HUES6 (cell line): ENCODE data around the gene ABCG5.

ENCODE experiments used
- H3K27ac ChIP-seq: 2 replicates; pipeline ENCODE4 v1.7.0; 2013; ENCODE audit warnings: low read depth, mild to moderate bottlenecking, low read length, inconsistent platforms
- H3K27me3 ChIP-seq: 2 replicates; pipeline ENCODE4 v1.6.1; 2013; ENCODE audit warnings: low read length; ENCODE audit not compliant: control insufficient read depth, insufficient read depth
- H3K36me3 ChIP-seq: 2 replicates; pipeline ENCODE4 v1.6.1; 2013; ENCODE audit warnings: low read length; ENCODE audit not compliant: control insufficient read depth, insufficient read depth
- H3K4me1 ChIP-seq: 2 replicates; pipeline ENCODE4 v1.6.1; 2013; ENCODE audit warnings: low read length; ENCODE audit not compliant: control insufficient read depth, insufficient read depth
- H3K4me3 ChIP-seq: 2 replicates; pipeline ENCODE4 v1.5.1; 2013; ENCODE audit warnings: low read depth, low read length
- H3K9ac ChIP-seq: one replicate; pipeline ENCODE4 v1.6.1; 2013; ENCODE audit warnings: mild to moderate bottlenecking, low read length
- H3K9me3 ChIP-seq: 2 replicates; pipeline ENCODE4 v1.6.1; 2013; ENCODE audit warnings: low read depth, low read length; ENCODE audit not compliant: control insufficient read depth, insufficient read depth

Gene ABCG5

DNA sequence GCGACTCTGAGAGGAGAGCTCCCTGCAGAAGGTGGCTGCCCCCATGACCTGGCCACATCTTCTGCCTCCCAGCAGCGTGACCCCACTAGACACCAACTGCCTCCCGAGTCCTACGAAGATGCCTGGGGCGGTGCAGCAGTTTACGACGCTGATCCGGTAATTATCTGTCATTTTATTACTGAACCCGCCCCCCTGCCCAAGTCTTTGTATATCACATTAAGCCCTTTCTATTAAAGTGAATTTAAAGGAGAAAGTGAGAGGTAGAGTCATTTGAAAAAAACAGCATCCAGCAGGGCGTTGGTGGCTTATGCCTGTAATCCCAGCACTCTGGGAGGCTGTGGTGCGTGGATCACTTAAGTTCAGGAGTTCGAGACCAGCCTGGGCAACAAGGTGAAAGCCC, 33.5 kb upstream of the ABCG5 start:
- Histone ChIP-seq H3K4me1 (no peaks in the 10 kb centered on the region), H3K36me3 (no peaks in the 10 kb centered on the region), H3K9me3 (no peaks in the 10 kb centered on the region), H3K27ac (no peak overlapping the region), H3K4me3 (no peak overlapping the region), H3K9ac (no peak overlapping the region), H3K27me3 (peaks cover 16% of the 10 kb centered on the region)

DNA sequence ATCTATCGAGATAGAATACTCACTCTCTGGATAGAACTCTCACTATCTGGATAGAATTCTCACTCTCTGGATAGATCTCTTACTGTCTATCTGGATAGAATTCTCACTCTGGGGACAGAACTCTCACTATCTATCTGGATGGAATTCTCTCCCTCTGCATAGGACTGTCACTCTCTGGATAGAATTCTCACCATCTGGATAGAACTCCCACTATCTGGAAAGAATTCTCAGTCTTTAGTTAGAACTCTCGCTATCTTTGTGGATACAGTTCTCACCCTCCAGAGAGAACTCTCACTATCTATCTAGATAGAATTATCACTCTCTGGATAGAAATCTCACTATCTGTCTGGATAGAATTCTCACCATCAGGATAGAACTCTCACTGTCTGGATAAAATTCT, 16.7 kb upstream of the ABCG5 start:
- H3K4me1 ChIP-seq: no peaks in the 10 kb centered on the region
- H3K27ac ChIP-seq: no peak overlapping the region
- no peak overlapping the region for H3K9ac ChIP-seq
- H3K4me3 ChIP-seq: no peak overlapping the region
- H3K36me3 ChIP-seq: no peaks in the 10 kb centered on the region
- H3K27me3 ChIP-seq: peaks cover 36% of the 10 kb centered on the region
- H3K9me3 ChIP-seq: no peaks in the 10 kb centered on the region

DNA sequence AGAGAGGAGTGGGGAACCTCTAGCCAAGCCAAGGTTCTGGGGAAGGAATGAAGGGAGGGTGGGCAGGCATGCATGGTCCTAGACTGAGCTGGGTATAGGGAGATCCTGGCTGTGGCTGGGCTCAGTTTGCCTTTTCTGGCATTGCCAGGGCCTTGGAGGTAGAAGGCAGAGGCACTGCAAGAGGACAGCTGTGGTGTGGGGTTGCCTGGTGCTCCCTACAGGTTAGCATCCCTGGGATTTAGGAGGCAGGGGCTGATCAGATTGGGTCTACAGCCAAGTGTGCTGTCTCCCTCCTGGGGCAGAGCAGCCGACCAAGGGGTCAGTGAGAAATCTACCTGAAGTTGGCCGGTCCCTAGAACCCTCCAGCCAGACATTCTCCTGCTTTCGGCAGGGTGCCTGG, 16.0 kb upstream of the ABCG5 start:
- no peak overlapping the region for H3K4me3 ChIP-seq
- H3K27ac ChIP-seq: no peak overlapping the region
- no peaks in the 10 kb centered on the region for H3K36me3 ChIP-seq
- no peaks in the 10 kb centered on the region for H3K4me1 ChIP-seq
- H3K9ac ChIP-seq: no peak overlapping the region
- peaks cover 33% of the 10 kb centered on the region for H3K27me3 ChIP-seq
- no peaks in the 10 kb centered on the region for H3K9me3 ChIP-seq

DNA sequence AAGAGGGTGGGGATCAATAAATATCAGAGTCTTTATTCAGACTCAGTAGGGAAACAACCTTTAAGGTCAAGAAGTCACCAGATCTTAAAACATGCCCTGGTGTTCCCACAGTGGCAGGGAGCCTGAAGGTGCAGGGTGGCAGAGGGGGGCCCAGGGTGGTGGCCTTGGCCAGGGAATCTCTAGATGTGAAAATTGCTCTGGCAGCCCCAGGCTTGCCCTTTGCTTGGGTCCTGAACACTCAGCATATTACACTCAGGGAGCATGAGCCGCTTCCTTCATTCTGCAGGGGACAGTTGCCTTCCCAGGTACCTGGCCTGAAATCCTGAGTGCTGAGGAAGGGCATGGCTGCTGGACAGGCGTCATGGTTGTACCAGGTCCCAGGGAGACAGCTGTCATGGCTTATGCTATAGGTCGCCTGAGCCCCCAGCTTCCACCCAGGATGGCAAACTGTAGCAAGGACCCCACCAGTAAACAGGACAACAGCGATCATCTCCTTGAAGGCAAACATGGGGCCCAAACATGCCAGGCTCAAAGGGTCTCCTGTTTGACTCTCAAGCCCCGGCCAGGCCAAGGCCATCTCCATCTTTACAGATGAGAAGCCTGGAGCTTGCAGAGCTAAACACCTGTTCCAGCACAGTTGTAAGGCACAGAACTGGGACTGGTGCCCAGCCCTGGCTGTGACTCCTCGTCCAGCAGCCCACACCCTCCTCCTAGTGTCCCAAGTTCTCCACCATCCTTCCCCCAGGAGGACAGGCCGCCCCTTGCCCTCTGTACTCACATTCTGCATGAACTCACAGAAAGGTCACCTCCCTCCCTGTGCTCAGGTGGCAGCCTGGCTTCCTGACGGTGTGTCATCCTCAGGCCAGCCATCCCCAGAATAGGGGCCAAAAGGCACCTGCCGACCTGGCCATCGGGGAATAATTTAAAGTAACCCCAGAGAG, 14.8 kb upstream of the ABCG5 start:
- Histone ChIP-seq H3K4me1 (no peaks in the 10 kb centered on the region), H3K27me3 (peaks cover 23% of the 10 kb centered on the region), H3K36me3 (no peaks in the 10 kb centered on the region), H3K9me3 (no peaks in the 10 kb centered on the region), H3K9ac (no peak overlapping the region), H3K4me3 (no peak overlapping the region), H3K27ac (no peak overlapping the region)

DNA sequence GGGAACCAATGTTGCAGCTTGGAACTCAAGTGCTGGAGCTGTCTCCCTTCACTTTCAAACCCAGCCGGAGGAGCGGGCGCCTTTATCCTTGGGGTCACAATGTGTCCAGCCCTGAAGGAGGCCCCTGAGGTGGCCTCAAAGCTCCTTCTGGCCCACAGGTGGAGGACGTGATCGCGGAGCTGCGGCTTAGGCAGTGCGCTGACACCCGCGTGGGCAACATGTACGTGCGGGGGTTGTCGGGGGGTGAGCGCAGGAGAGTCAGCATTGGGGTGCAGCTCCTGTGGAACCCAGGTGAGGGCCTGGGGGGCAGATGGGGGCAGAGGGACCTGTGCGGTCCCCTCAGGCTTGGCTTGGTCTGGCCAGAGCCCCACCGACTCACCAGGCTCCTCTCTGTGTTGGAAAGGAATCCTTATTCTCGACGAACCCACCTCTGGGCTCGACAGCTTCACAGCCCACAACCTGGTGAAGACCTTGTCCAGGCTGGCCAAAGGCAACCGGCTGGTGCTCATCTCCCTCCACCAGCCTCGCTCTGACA, 13.6 kb upstream of the ABCG5 start:
- Histone ChIP-seq H3K27me3 (peaks cover 12% of the 10 kb centered on the region; the same call in 1 of the 2 replicates), H3K9ac (no peak overlapping the region), H3K36me3 (no peaks in the 10 kb centered on the region), H3K9me3 (no peaks in the 10 kb centered on the region), H3K4me3 (no peak overlapping the region), H3K27ac (no peak overlapping the region), H3K4me1 (no peaks in the 10 kb centered on the region)

DNA sequence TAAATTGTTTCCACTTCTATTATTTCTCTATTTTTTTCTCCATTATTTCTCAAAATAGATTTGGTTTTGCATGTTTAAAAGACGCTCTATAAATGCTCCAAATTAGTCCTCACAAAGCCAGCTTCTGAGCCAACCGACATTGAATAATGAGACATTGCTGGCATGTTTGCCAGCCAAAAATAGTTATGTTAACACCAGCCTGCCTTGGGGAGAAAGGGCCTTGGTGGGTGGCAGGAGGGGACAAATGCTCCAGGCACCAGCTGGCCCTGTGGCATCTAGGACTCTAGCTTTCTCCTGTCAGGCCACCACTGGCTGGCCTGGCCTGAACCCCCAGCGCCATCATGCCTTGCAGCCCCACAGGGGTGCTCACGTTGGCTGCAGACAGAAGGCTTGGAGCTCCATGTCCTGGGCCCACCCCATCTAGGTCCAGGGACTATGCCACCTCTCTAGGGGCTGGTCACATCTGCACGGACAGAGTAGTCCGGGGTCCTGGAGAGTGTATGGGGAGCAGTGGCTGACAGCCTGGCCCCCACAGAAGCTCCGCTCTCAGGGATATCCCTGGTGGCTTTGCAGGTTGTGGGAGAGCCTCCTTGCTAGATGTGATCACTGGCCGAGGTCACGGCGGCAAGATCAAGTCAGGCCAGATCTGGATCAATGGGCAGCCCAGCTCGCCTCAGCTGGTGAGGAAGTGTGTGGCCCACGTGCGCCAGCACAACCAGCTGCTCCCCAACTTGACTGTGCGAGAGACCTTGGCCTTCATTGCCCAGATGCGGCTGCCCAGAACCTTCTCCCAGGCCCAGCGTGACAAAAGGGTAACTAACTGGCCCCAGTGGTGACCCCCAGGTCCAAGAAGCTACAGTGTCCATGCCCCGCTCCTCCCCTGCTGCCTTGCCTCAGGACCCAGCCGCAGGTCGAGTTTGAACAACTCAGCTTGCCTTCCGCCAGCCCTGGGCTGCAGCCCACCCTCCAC, 12.7 kb upstream of the ABCG5 start:
- no peaks in the 10 kb centered on the region for H3K9me3 ChIP-seq
- no peak overlapping the region for H3K27ac ChIP-seq
- H3K27me3 ChIP-seq: peaks cover 4% of the 10 kb centered on the region; the same call in 1 of the 2 replicates
- H3K9ac ChIP-seq: no peak overlapping the region
- no peaks in the 10 kb centered on the region for H3K4me1 ChIP-seq
- H3K36me3 ChIP-seq: no peaks in the 10 kb centered on the region
- H3K4me3 ChIP-seq: no peak overlapping the region

DNA sequence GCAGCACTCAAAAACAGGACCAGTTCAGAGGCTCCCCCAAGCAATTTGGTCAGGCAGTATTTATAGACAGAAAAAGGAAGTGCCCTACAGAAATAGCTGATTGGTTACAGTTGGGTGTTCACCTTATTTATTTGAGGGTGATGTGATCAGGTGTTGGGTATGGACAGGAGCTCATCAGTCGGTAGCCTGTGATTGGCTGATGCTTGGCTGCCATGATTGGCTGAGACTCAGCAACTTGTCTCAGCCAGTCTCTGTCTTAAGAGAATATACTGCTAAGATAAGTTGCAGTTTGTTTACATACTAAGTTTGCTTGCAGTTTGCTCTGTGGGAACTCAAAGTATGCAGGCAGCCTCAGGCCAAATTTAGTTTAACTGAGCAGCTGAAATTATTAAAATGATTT, 9.6 kb upstream of the ABCG5 start:
- H3K4me1 ChIP-seq: no peaks in the 10 kb centered on the region
- no peaks in the 10 kb centered on the region for H3K9me3 ChIP-seq
- no peak overlapping the region for H3K9ac ChIP-seq
- no peak overlapping the region for H3K27ac ChIP-seq
- no peaks in the 10 kb centered on the region for H3K27me3 ChIP-seq
- no peak overlapping the region for H3K4me3 ChIP-seq
- no peaks in the 10 kb centered on the region for H3K36me3 ChIP-seq

DNA sequence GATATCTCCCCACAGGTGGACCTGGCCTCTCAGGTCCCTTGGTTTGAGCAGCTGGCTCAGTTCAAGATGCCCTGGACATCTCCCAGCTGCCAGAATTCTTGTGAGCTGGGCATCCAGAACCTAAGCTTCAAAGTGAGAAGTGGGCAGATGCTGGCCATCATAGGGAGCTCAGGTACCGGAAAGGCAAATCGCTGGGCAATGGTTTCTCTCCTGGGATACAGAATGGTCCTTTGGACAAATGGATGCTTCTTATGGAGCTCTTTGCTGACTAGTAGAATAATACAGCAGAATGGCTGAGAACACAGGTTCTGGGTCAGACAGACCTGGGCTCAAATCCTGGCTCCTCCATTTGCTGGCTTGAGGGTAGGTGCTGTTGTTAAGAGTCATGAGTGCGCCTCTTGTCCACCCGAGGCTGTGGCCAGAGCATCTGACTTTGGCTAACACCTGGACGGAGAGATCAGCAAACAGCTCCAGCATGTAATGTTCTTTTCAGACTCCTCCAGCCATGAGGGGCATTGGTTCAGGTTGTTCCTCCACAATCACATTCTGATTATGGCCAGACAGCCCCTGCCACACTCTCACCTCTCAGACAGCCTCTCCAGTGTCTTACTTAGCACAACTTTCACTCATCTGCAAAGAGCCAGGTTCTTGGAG, 7.6 kb upstream of the ABCG5 start:
- no peaks in the 10 kb centered on the region for H3K4me1 ChIP-seq
- no peak overlapping the region for H3K9ac ChIP-seq

DNA sequence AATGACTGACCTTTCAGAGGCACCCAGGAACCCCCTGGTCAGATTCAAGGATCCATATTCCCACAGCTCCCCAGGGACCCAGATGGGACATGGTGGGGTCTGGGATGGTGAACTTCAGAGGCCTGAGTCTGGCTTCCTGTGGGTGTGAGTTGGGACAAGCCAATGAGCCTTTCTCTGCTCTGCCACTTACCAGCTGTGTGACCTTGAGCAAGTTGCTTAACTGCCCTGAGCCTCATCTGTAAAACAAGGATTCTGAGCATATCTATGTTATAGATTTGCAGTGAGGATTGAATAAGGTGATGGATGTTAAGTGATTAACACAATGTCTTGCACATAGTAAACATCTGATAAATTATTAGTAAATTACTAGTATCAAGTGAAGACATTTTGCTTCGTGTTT, 6.5 kb upstream of the ABCG5 start:
- Histone ChIP-seq H3K9ac (no peak overlapping the region), H3K9me3 (no peaks in the 10 kb centered on the region), H3K27ac (no peak overlapping the region), H3K27me3 (no peaks in the 10 kb centered on the region), H3K36me3 (no peaks in the 10 kb centered on the region), H3K4me3 (no peak overlapping the region), H3K4me1 (no peaks in the 10 kb centered on the region)

More for the DNA sequence above, 7.6 kb upstream of the ABCG5 start:
- Histone ChIP-seq H3K27me3 (no peaks in the 10 kb centered on the region), H3K36me3 (no peaks in the 10 kb centered on the region), H3K4me3 (no peak overlapping the region), H3K9me3 (no peaks in the 10 kb centered on the region), H3K27ac (no peak overlapping the region)

DNA sequence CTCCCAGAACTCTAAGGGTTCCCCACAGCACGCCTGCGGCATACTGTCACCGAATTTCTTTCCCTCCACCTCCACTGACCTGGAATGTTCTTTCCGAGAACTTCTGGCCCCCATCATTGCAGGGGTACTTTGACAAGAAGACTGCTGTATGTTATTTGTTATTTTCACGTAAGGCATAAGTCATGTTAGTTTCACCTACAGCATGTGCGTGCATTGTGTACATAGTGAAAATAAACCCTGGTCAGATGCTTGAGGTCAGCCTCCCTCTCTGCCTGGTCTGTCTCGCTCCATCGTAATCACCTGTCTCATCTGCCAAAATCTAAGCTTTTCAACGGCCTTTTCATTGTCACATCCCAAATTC, 4.2 kb upstream of the ABCG5 start:
- Histone ChIP-seq H3K9ac (no peak overlapping the region), H3K27ac (no peak overlapping the region), H3K27me3 (no peaks in the 10 kb centered on the region), H3K9me3 (no peaks in the 10 kb centered on the region), H3K36me3 (no peaks in the 10 kb centered on the region), H3K4me3 (no peak overlapping the region), H3K4me1 (no peaks in the 10 kb centered on the region)
